BJ (cell line): ENCODE measurements around the gene SERPINE2. TPM values are rescaled to one million over a fixed set of nuclear protein-coding genes. Genes with fewer than 3 reads are reported as not detected.

ENCODE experiments used
- CTCF ChIA-PET: fragments of 350-600 bp; formaldehyde crosslinking; extraction: SDS; loops from one replicate; lab custom pipeline; 2021; ENCODE audit warnings: antibody characterized with exemption, inconsistent platforms; lab: Yijun Ruan, JAX
- POLR2A ChIA-PET: fragments of 300-600 bp; sonication (Branson Sonifier 250); formaldehyde crosslinking; extraction: SDS; loops from one replicate; lab custom pipeline; 2021; ENCODE audit warnings: antibody characterized with exemption; lab: Charles Lee
- DNase-seq: peaks from one replicate; pipeline ENCODE4 v3.0.0-alpha.2; 2011; ENCODE audit warnings: low read depth
- H3K27me3 ChIP-seq: 2 replicates; pipeline ENCODE4 v1.6.0; 2011; ENCODE audit warnings: low read length; ENCODE audit not compliant: control insufficient read depth, insufficient read depth
- H3K36me3 ChIP-seq: 2 replicates; pipeline ENCODE4 v1.5.1; 2011; ENCODE audit warnings: low read length; ENCODE audit not compliant: control insufficient read depth, insufficient read depth
- H3K4me3 ChIP-seq: 2 replicates; pipeline ENCODE4 v1.5.1; 2011; ENCODE audit warnings: low read depth, mild to moderate bottlenecking, control low read depth, low read length
- CTCF ChIP-seq: IDR thresholded peaks from 2 replicates; pipeline ENCODE4 v1.5.1; 2011; ENCODE audit warnings: low read depth, mild to moderate bottlenecking, control low read depth, inconsistent platforms, low read length, moderate library complexity; ENCODE audit not compliant: insufficient read depth
- polyA plus RNA-seq: library from polyadenylated mRNA; depleted of rRNA; stranded (reverse); fragments of >200 nt; gene quantifications from 2 replicates; pipeline ENCODE4 v1.2.3, GENCODE V29; 2011

Gene SERPINE2
- polyA plus RNA-seq, 1 experiment: 750 TPM

- POLR2A ChIA-PET: interaction anchor here (0.6 kb wide), 1 partner anchor 945 kb away, joined by 4 read pairs; no protein-coding TSS in a partner anchor
- Histone ChIP-seq H3K36me3 (peaks cover 39% of the 10 kb centered on the region), H3K4me3 (no peak overlapping the region), H3K27me3 (no peaks in the 10 kb centered on the region)
- TF ChIP-seq CTCF: no peak
- CTCF ChIA-PET: interaction anchor here (0.7 to 8.6 kb wide), 3 partner anchors 9 to 285 kb away, joined by 3 to 173 read pairs (median 3); no protein-coding TSS in a partner anchor
- DNase-seq: no peak
Observed at GRCh38 chr2:223998948-223999347, 40.1 kb downstream of the SERPINE2 start.

- no peak for TF ChIP-seq CTCF
- POLR2A ChIA-PET: no interaction called here
- no peaks in the 10 kb centered on the region for H3K27me3 ChIP-seq
- no peak for DNase-seq
- CTCF ChIA-PET: interaction anchor here (8.6 kb wide), 1 partner anchor 286 kb away, joined by 173 read pairs; no protein-coding TSS in a partner anchor
- peaks cover 38% of the 10 kb centered on the region for H3K36me3 ChIP-seq
- no peak overlapping the region for H3K4me3 ChIP-seq
Observed at GRCh38 chr2:223997938-223998337, 41.1 kb downstream of the SERPINE2 start.

- no peak overlapping the region for H3K4me3 ChIP-seq
- H3K36me3 ChIP-seq: peaks cover 37% of the 10 kb centered on the region
- no peak for DNase-seq
- POLR2A ChIA-PET: no interaction called here
- H3K27me3 ChIP-seq: no peaks in the 10 kb centered on the region
- CTCF ChIA-PET: interaction anchor here (0.8 to 8.6 kb wide), 2 partner anchors 43 to 287 kb away, joined by 5 to 173 read pairs; partner anchors contain the start of gene SERPINE2
- TF ChIP-seq CTCF: no peak
Observed at GRCh38 chr2:223996391-223996790, 42.7 kb downstream of the SERPINE2 start.

GRCh38 chr2:223995569-223995968, 43.5 kb downstream of the SERPINE2 start:
- POLR2A ChIA-PET: no interaction called here

More at GRCh38 chr2:223995569-223995968, 43.5 kb downstream of the SERPINE2 start:
- DNase-seq: peak; percentile 18
- Histone ChIP-seq H3K27me3 (no peaks in the 10 kb centered on the region), H3K36me3 (peaks cover 33% of the 10 kb centered on the region), H3K4me3 (no peak overlapping the region)
- TF ChIP-seq CTCF: no peak
- CTCF ChIA-PET: interaction anchor here (0.6 to 8.6 kb wide), 6 partner anchors 13 to 288 kb away, joined by 3 to 173 read pairs (median 4); partner anchors contain the start of gene SERPINE2
